Measurements from ENCODE around the gene SNTG2.

DNA sequence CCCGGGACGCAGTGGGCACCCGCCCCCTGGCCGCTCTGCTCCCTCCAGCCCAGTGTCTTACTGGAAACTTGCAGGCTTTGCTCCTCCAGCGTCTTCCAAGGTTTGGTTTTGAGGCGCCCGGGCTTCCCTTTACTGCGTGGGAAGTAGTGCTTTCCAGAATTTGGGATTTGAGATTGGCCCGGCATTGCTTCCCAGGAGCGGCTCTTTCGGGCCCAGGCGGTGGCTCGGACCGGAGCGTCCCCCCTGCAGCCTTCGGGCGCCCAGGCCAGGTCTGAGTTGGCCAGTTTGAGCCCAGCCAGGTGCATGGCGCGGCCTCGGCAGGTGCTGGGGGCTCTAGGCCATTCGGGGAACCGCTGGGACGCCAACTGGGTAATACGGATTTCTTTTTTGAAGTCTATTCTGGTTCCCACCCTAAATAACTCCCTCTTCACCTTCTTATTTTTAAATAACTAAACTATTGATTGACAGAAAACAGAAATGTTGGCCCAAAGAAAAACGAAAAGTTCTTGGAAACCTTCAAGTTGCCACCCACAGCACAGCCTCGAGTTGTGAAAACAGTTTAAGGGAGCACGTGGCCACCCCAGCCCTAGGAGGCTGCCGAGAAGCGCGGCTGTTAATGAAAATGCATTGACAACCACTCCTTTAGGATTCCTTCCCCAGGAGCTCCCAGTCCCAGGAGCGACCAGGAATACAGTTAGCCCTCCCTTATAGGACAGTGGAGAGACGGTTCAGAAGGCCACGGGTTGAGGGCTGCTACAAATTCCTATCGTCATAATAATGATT, 766 bp downstream of the SNTG2 start:
- TF ChIP-seq POLR2A (IDR thresholded peaks at IDR 0.05; ENCODE audit: low read depth, low read length) (no peak), EZH2 (IDR thresholded peaks at IDR 0.05; ENCODE audit: borderline replicate concordance, low read depth, low read length, severe bottlenecking) (no peak), POLR2AphosphoS5 (IDR thresholded peaks at IDR 0.05; ENCODE audit: insufficient read depth, low read depth, low read length) (no peak)
- TF ChIP-seq, protein P1, sequence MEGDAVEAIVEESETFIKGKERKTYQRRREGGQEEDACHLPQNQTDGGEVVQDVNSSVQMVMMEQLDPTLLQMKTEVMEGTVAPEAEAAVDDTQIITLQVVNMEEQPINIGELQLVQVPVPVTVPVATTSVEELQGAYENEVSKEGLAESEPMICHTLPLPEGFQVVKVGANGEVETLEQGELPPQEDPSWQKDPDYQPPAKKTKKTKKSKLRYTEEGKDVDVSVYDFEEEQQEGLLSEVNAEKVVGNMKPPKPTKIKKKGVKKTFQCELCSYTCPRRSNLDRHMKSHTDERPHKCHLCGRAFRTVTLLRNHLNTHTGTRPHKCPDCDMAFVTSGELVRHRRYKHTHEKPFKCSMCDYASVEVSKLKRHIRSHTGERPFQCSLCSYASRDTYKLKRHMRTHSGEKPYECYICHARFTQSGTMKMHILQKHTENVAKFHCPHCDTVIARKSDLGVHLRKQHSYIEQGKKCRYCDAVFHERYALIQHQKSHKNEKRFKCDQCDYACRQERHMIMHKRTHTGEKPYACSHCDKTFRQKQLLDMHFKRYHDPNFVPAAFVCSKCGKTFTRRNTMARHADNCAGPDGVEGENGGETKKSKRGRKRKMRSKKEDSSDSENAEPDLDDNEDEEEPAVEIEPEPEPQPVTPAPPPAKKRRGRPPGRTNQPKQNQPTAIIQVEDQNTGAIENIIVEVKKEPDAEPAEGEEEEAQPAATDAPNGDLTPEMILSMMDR (IDR thresholded peaks at IDR 0.05; ENCODE audit: extremely low read depth in 1 of 2, insufficient read depth in 1 of 2, low read depth in 1 of 2, low read length in 2 of 2) = no peak
